ENCODE results near the gene TMEM247.

TMEM247 gene

GRCh38 chr2:46460241-46460921, 19.0 kb upstream of the TMEM247 start:
- no peaks in the 10 kb centered on the region for H3K9me3 ChIP-seq (ENCODE audit: control insufficient read depth, insufficient read depth, low read length)
- no peaks in the 10 kb centered on the region for H3K79me2 ChIP-seq (ENCODE audit: control insufficient read depth, low read length)
- H3K4me3 ChIP-seq (ENCODE audit: low read length): no peak overlapping the region
- H3K4me1 ChIP-seq (ENCODE audit: control insufficient read depth, low read length): peaks cover 17% of the 10 kb centered on the region
- no peaks in the 10 kb centered on the region for H4K20me1 ChIP-seq (ENCODE audit: control insufficient read depth, insufficient read depth, low read depth, low read length)
- H3K27me3 ChIP-seq (ENCODE audit: control insufficient read depth, low read length): no peaks in the 10 kb centered on the region
- H3K36me3 ChIP-seq (ENCODE audit: control insufficient read depth, low read length): no peaks in the 10 kb centered on the region
- no peaks in the 10 kb centered on the region for H3K9me2 ChIP-seq (replicated peaks; ENCODE audit: control insufficient read depth, low read length)
- 0 out of 2 replicates have a peak, but pooled peaks cover 4% of the 10 kb centered on the region for H3F3A ChIP-seq (ENCODE audit: control insufficient read depth, insufficient read depth)
- H3K27ac ChIP-seq (ENCODE audit: low read depth, low read length): no peak overlapping the region
- no peak overlapping the region for H3K4me2 ChIP-seq (ENCODE audit: low read length)
- TF ChIP-seq CTCF (IDR thresholded peaks at IDR 0.05; ENCODE audit: low read depth, low read length, poor library complexity, severe bottlenecking) (no peak), EZH2phosphoT487 (IDR thresholded peaks at IDR 0.05; ENCODE audit: borderline replicate concordance, low read length) (no peak)

GRCh38 chr2:46461011-46461674, 18.2 kb upstream of the TMEM247 start:
- TF ChIP-seq CTCF (IDR thresholded peaks at IDR 0.05; ENCODE audit: low read depth, low read length, poor library complexity, severe bottlenecking) (peak; percentile 99), EZH2phosphoT487 (IDR thresholded peaks at IDR 0.05; ENCODE audit: borderline replicate concordance, low read length) (no peak)
- Histone ChIP-seq H3K9me2 (replicated peaks; ENCODE audit: control insufficient read depth, low read length) (no peaks in the 10 kb centered on the region), H4K20me1 (ENCODE audit: control insufficient read depth, insufficient read depth, low read depth, low read length) (no peaks in the 10 kb centered on the region), H3F3A (ENCODE audit: control insufficient read depth, insufficient read depth) (0 out of 2 replicates have a peak, but pooled peaks cover 4% of the 10 kb centered on the region), H3K4me2 (ENCODE audit: low read length) (peak overlapping the region; percentile 74), H3K4me3 (ENCODE audit: low read length) (peak overlapping the region; percentile 60), H3K27ac (ENCODE audit: low read depth, low read length) (peak overlapping the region; percentile 63), H3K27me3 (ENCODE audit: control insufficient read depth, low read length) (no peaks in the 10 kb centered on the region), H3K9me3 (ENCODE audit: control insufficient read depth, insufficient read depth, low read length) (no peaks in the 10 kb centered on the region), H3K79me2 (ENCODE audit: control insufficient read depth, low read length) (no peaks in the 10 kb centered on the region), H3K4me1 (ENCODE audit: control insufficient read depth, low read length) (peaks cover 17% of the 10 kb centered on the region), H3K36me3 (ENCODE audit: control insufficient read depth, low read length) (no peaks in the 10 kb centered on the region)

GRCh38 chr2:46461709-46462171, 17.6 kb upstream of the TMEM247 start:
- Histone ChIP-seq H3K27ac (ENCODE audit: low read depth, low read length) (peak overlapping the region; percentile 63), H4K20me1 (ENCODE audit: control insufficient read depth, insufficient read depth, low read depth, low read length) (no peaks in the 10 kb centered on the region), H3K27me3 (ENCODE audit: control insufficient read depth, low read length) (no peaks in the 10 kb centered on the region), H3K79me2 (ENCODE audit: control insufficient read depth, low read length) (no peaks in the 10 kb centered on the region), H3K4me2 (ENCODE audit: low read length) (peak overlapping the region; percentile 74), H3K9me3 (ENCODE audit: control insufficient read depth, insufficient read depth, low read length) (no peaks in the 10 kb centered on the region), H3K4me3 (ENCODE audit: low read length) (peak overlapping the region; percentile 60), H3K9me2 (replicated peaks; ENCODE audit: control insufficient read depth, low read length) (no peaks in the 10 kb centered on the region), H3F3A (ENCODE audit: control insufficient read depth, insufficient read depth) (0 out of 2 replicates have a peak, but pooled peaks cover 4% of the 10 kb centered on the region), H3K4me1 (ENCODE audit: control insufficient read depth, low read length) (peaks cover 19% of the 10 kb centered on the region), H3K36me3 (ENCODE audit: control insufficient read depth, low read length) (no peaks in the 10 kb centered on the region)
- TF ChIP-seq EZH2phosphoT487 (IDR thresholded peaks at IDR 0.05; ENCODE audit: borderline replicate concordance, low read length) (no peak), CTCF (IDR thresholded peaks at IDR 0.05; ENCODE audit: low read depth, low read length, poor library complexity, severe bottlenecking) (peak; percentile 2)

Measured in DOHH2 (cell line).